ENCODE results near the gene LRRC40. TPM values are rescaled to one million over a fixed set of nuclear protein-coding genes. Genes with fewer than 3 reads are reported as not detected.

The LRRC40 gene
- total and polyA plus RNA-seq, 9 of the 15 experiments (the other 6 are each of a cell fraction or from before 2014, with no cell fraction given) = 16.1 to 36.2 (median 30.9) TPM

DNA sequence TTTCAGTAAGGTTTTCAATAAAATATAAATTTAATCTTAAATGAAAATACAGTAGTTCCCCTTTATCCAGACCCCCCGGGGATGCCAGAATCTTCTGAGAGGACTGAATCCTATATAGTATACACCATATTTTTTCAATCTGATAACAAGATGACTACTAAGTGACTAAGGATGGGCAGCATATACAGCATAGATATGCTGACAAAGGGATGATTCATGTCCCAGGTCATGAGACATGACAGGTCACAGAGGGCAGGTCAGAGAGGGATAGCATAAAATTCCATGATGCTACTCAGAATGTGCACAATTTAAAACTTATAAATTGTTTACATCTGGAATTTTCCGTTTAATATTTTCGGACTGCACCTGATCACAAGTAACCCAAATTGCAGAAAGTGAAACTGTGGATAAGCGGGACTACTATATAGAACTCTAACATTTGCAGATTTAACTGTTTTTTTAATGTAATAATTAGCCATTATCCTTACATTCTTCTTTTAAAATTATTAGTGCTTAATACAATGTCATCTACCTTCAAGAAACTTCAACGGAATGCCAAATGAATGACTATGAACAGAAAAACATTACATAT, 48.8 kb downstream of the LRRC40 start (continued):
- TF ChIP-seq, protein P1, sequence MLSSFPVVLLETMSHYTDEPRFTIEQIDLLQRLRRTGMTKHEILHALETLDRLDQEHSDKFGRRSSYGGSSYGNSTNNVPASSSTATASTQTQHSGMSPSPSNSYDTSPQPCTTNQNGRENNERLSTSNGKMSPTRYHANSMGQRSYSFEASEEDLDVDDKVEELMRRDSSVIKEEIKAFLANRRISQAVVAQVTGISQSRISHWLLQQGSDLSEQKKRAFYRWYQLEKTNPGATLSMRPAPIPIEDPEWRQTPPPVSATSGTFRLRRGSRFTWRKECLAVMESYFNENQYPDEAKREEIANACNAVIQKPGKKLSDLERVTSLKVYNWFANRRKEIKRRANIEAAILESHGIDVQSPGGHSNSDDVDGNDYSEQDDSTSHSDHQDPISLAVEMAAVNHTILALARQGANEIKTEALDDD (IDR thresholded peaks at IDR 0.05) = no peak
- TF ChIP-seq FOXJ2 (tag; IDR thresholded peaks at IDR 0.05) (peak; percentile 49; the same call in 1 of the 2 replicates), ZNF408 (CRISPR knock-in tag; IDR thresholded peaks at IDR 0.05; ENCODE audit: low read depth) (no peak), ZNF146 (CRISPR knock-in tag; IDR thresholded peaks at IDR 0.05; ENCODE audit: unreplicated experiment) (no peak), DIDO1 (tag; IDR thresholded peaks at IDR 0.05; ENCODE audit: low read depth) (no peak), MCM5 (IDR thresholded peaks at IDR 0.05; ENCODE audit: low read depth) (no peak), ZNF175 (CRISPR knock-in tag; IDR thresholded peaks at IDR 0.05; ENCODE audit: low read depth) (no peak), CREBBP (IDR thresholded peaks at IDR 0.05; ENCODE audit: low read depth, low read length) (no peak), ZBTB2 (IDR thresholded peaks at IDR 0.05) (no peak), MED1 (CRISPR knock-in tag; IDR thresholded peaks at IDR 0.05; ENCODE audit: borderline replicate concordance) (no peak), XRCC4 (IDR thresholded peaks at IDR 0.05; ENCODE audit: extremely low read depth, insufficient read depth, insufficient read length) (no peak), U2AF1 (optimal IDR thresholded peaks at IDR 0.05; ENCODE audit: low read depth, low read length) (no peak), ELF4 (CRISPR knock-in tag; IDR thresholded peaks at IDR 0.05) (no peak), NCOR1 (IDR thresholded peaks at IDR 0.05) (no peak), ZNF212 (CRISPR knock-in tag; IDR thresholded peaks at IDR 0.05) (no peak), BRD4 (IDR thresholded peaks at IDR 0.05) (no peak), JUN (IDR thresholded peaks at IDR 0.05; ENCODE audit: borderline replicate concordance, low read depth, low read length) (peak; percentile 92), JUN (CRISPR knock-in tag; IDR thresholded peaks at IDR 0.05; ENCODE audit: borderline replicate concordance) (no peak), ZNF41 (CRISPR knock-in tag; conservative IDR thresholded peaks at IDR 0.05) (no peak), SREBF2 (CRISPR knock-in tag; IDR thresholded peaks at IDR 0.05) (no peak), E2F3 (CRISPR knock-in tag; IDR thresholded peaks at IDR 0.05) (no peak), PURB (CRISPR knock-in tag; IDR thresholded peaks at IDR 0.05; ENCODE audit: low read depth) (no peak), POLR3A (IDR thresholded peaks at IDR 0.05; ENCODE audit: borderline replicate concordance, extremely low read depth, insufficient read depth, insufficient read length) (no peak), MBD2 (IDR thresholded peaks at IDR 0.05; ENCODE audit: borderline replicate concordance, low read depth) (0 out of 2 replicates have a peak, but pooled peaks have one; percentile 27), ZKSCAN8 (CRISPR knock-in tag; IDR thresholded peaks at IDR 0.05) (no peak)
- TF ChIP-seq, protein P2, sequence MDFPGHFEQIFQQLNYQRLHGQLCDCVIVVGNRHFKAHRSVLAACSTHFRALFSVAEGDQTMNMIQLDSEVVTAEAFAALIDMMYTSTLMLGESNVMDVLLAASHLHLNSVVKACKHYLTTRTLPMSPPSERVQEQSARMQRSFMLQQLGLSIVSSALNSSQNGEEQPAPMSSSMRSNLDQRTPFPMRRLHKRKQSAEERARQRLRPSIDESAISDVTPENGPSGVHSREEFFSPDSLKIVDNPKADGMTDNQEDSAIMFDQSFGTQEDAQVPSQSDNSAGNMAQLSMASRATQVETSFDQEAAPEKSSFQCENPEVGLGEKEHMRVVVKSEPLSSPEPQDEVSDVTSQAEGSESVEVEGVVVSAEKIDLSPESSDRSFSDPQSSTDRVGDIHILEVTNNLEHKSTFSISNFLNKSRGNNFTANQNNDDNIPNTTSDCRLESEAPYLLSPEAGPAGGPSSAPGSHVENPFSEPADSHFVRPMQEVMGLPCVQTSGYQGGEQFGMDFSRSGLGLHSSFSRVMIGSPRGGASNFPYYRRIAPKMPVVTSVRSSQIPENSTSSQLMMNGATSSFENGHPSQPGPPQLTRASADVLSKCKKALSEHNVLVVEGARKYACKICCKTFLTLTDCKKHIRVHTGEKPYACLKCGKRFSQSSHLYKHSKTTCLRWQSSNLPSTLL (IDR thresholded peaks at IDR 0.05) = no peak
- TF ChIP-seq, protein P3, sequence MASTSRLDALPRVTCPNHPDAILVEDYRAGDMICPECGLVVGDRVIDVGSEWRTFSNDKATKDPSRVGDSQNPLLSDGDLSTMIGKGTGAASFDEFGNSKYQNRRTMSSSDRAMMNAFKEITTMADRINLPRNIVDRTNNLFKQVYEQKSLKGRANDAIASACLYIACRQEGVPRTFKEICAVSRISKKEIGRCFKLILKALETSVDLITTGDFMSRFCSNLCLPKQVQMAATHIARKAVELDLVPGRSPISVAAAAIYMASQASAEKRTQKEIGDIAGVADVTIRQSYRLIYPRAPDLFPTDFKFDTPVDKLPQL (IDR thresholded peaks at IDR 0.05; ENCODE audit: extremely low read depth, insufficient read length) = no peak
